ENCODE measurements around the gene SOCS3.
A peak's percentile ranks its signal among the peaks of the same experiment; 100 is the strongest.
"Not testable (repeated sequence)": the region's sequence is repeated elsewhere in the genome, so short reads cannot be mapped to it uniquely, and the experiment has no call there.

SOCS3 gene

GRCh38 chr17:78315355-78316114 lies 44.3 kb downstream of the SOCS3 start:
- Histone ChIP-seq H3F3A (ENCODE audit: control insufficient read depth, insufficient read depth) (no peaks in the 10 kb centered on the region), H3K27ac (ENCODE audit: low read depth, low read length) (no peak overlapping the region), H3K27me3 (ENCODE audit: control insufficient read depth, low read length) (peaks cover 77% of the 10 kb centered on the region), H3K36me3 (ENCODE audit: control insufficient read depth, low read length) (no peaks in the 10 kb centered on the region), H3K4me1 (ENCODE audit: control insufficient read depth, low read length) (peaks cover 28% of the 10 kb centered on the region), H3K4me3 (ENCODE audit: low read length) (no peak overlapping the region), H3K4me2 (ENCODE audit: low read length) (no peak overlapping the region), H4K20me1 (ENCODE audit: control insufficient read depth, insufficient read depth, low read depth, low read length) (no peaks in the 10 kb centered on the region; the same call in 1 of the 2 replicates), H3K9me3 (ENCODE audit: control insufficient read depth, insufficient read depth, low read length) (no peaks in the 10 kb centered on the region), H3K79me2 (ENCODE audit: control insufficient read depth, low read length) (no peaks in the 10 kb centered on the region), H3K9me2 (replicated peaks; ENCODE audit: control insufficient read depth, low read length) (no peaks in the 10 kb centered on the region)
- TF ChIP-seq EZH2phosphoT487 (IDR thresholded peaks at IDR 0.05; ENCODE audit: borderline replicate concordance, low read length) (no peak), CTCF (IDR thresholded peaks at IDR 0.05; ENCODE audit: low read depth, low read length, poor library complexity, severe bottlenecking) (no peak)

- Histone ChIP-seq H3K4me2 (ENCODE audit: low read length) (peak overlapping the region; percentile 68), H3K27me3 (ENCODE audit: control insufficient read depth, low read length) (peaks cover 77% of the 10 kb centered on the region), H3K27ac (ENCODE audit: low read depth, low read length) (no peak overlapping the region), H3F3A (ENCODE audit: control insufficient read depth, insufficient read depth) (no peaks in the 10 kb centered on the region), H3K4me3 (ENCODE audit: low read length) (peak overlapping the region; percentile 51; the same call in 1 of the 2 replicates), H3K4me1 (ENCODE audit: control insufficient read depth, low read length) (peaks cover 28% of the 10 kb centered on the region), H3K9me3 (ENCODE audit: control insufficient read depth, insufficient read depth, low read length) (no peaks in the 10 kb centered on the region), H3K79me2 (ENCODE audit: control insufficient read depth, low read length) (no peaks in the 10 kb centered on the region), H4K20me1 (ENCODE audit: control insufficient read depth, insufficient read depth, low read depth, low read length) (no peaks in the 10 kb centered on the region; the same call in 1 of the 2 replicates), H3K9me2 (replicated peaks; ENCODE audit: control insufficient read depth, low read length) (no peaks in the 10 kb centered on the region), H3K36me3 (ENCODE audit: control insufficient read depth, low read length) (no peaks in the 10 kb centered on the region)
- TF ChIP-seq CTCF (IDR thresholded peaks at IDR 0.05; ENCODE audit: low read depth, low read length, poor library complexity, severe bottlenecking) (no peak), EZH2phosphoT487 (IDR thresholded peaks at IDR 0.05; ENCODE audit: borderline replicate concordance, low read length) (no peak)
These were observed 45.1 kb downstream of the SOCS3 start for GRCh38 chr17:78314683-78315354.

- no peaks in the 10 kb centered on the region for H3K9me3 ChIP-seq (ENCODE audit: control insufficient read depth, insufficient read depth, low read length)
- peak overlapping the region; percentile 51 for H3K4me3 ChIP-seq (ENCODE audit: low read length)
- H3K9me2 ChIP-seq (replicated peaks; ENCODE audit: control insufficient read depth, low read length), result no peaks in the 10 kb centered on the region
- H3K36me3 ChIP-seq (ENCODE audit: control insufficient read depth, low read length), result no peaks in the 10 kb centered on the region
- H3F3A ChIP-seq (ENCODE audit: control insufficient read depth, insufficient read depth), result no peaks in the 10 kb centered on the region
- H3K27me3 ChIP-seq (ENCODE audit: control insufficient read depth, low read length), result peaks cover 76% of the 10 kb centered on the region
- H4K20me1 ChIP-seq (ENCODE audit: control insufficient read depth, insufficient read depth, low read depth, low read length), result no peaks in the 10 kb centered on the region; the same call in 1 of the 2 replicates
- TF ChIP-seq CTCF (IDR thresholded peaks at IDR 0.05; ENCODE audit: low read depth, low read length, poor library complexity, severe bottlenecking) (no peak), EZH2phosphoT487 (IDR thresholded peaks at IDR 0.05; ENCODE audit: borderline replicate concordance, low read length) (no peak)
- no peak overlapping the region for H3K27ac ChIP-seq (ENCODE audit: low read depth, low read length)
- peaks cover 28% of the 10 kb centered on the region for H3K4me1 ChIP-seq (ENCODE audit: control insufficient read depth, low read length)
- peak overlapping the region; percentile 68 for H3K4me2 ChIP-seq (ENCODE audit: low read length)
- H3K79me2 ChIP-seq (ENCODE audit: control insufficient read depth, low read length), result no peaks in the 10 kb centered on the region
These were observed 45.9 kb downstream of the SOCS3 start for GRCh38 chr17:78313735-78314648.

- not testable (repeated sequence) for H3K9me3 ChIP-seq (ENCODE audit: control insufficient read depth, insufficient read depth, low read length); H3K9me2 ChIP-seq (replicated peaks; ENCODE audit: control insufficient read depth, low read length); H3K4me3 ChIP-seq (ENCODE audit: low read length); H4K20me1 ChIP-seq (ENCODE audit: control insufficient read depth, insufficient read depth, low read depth, low read length); H3K27ac ChIP-seq (ENCODE audit: low read depth, low read length); H3K4me2 ChIP-seq (ENCODE audit: low read length); H3K79me2 ChIP-seq (ENCODE audit: control insufficient read depth, low read length); H3F3A ChIP-seq (ENCODE audit: control insufficient read depth, insufficient read depth); H3K36me3 ChIP-seq (ENCODE audit: control insufficient read depth, low read length)
- Histone ChIP-seq H3K27me3 (ENCODE audit: control insufficient read depth, low read length) (peaks cover 39% of the 10 kb centered on the region), H3K4me1 (ENCODE audit: control insufficient read depth, low read length) (peaks cover 12% of the 10 kb centered on the region)
These were observed 50.1 kb downstream of the SOCS3 start for GRCh38 chr17:78309659-78310255.

All from DOHH2 (cell line).